HCT116 (cell line): ENCODE results near the gene MTSS2. TPM values are rescaled to one million over a fixed set of nuclear protein-coding genes. Genes with fewer than 3 reads are reported as not detected.

Experiments used
- ATAC-seq: fragments of 200-7000 bp; cut with Tn5 transposase; 2 replicates; pipeline ENCODE4 v1.9.1; 2020; ENCODE audit warnings: mild to moderate bottlenecking, moderate library complexity
- BruUV-seq: library from RNA; stranded (reverse); fragments of 400-500 nt; replicated peaks from 2 replicates; lab custom pipeline; 2021; lab: Mats Ljungman, UMichigan
- CTCF ChIA-PET: fragments of 300-600 bp; sonication (Branson Sonifier 250); formaldehyde crosslinking; loops from one replicate; lab custom pipeline; 2021; ENCODE audit warnings: antibody characterized with exemption; lab: Charles Lee
- POLR2A ChIA-PET: fragments of 300-600, 350-600 bp; sonication (Branson Sonifier 250); formaldehyde crosslinking; loops from one replicate; lab custom pipeline; 2021; ENCODE audit warnings: antibody characterized with exemption; lab: Charles Lee
- RAD21 ChIA-PET, 2 experiments: fragments of 300-600 bp; sonication (Branson Sonifier 250); formaldehyde crosslinking; loops; one replicate each; lab custom pipeline; 2023; ENCODE audit warnings: low total read pairs in 2 of 2; ENCODE audit not compliant: uncharacterized antibody in 2 of 2, unreplicated experiment in 2 of 2, low non-redundant PET in 1 of 2; lab: Charles Lee
- DNase-seq: peaks from one replicate; pipeline ENCODE4 v3.0.0-alpha.2; 2010; ENCODE audit warnings: low read depth, low spot score
- H2AFZ ChIP-seq: fragments of 200-600 bp; shearing (Covaris generic), sonication (generic); 2 replicates; pipeline ENCODE4 v1.6.1; 2017; ENCODE audit warnings: low read depth, mixed run types, mixed read lengths, antibody characterized with exemption, low read length; ENCODE audit not compliant: poor library complexity, severe bottlenecking
- H3K27ac ChIP-seq: 2 replicates; pipeline ENCODE4 v1.5.1; 2012; ENCODE audit warnings: low read depth, low read length
- H3K27me3 ChIP-seq: fragments of 200-600 bp; sonication (generic); 2 replicates; pipeline ENCODE4 v1.6.1; 2016; ENCODE audit warnings: mixed run types, low read length, mixed read lengths; ENCODE audit not compliant: insufficient read depth
- H3K36me3 ChIP-seq, 2 experiments: fragments of 200-500 bp in 1 of 2; fragments of 200-600 bp in 1 of 2; sonication (Bioruptor generic) in 1 of 2; sonication (generic) in 1 of 2; 2 replicates each; pipeline versions ENCODE4 v1.5.1 to v1.6.1; 2014 to 2016; ENCODE audit warnings: low read length in 2 of 2, inconsistent platforms in 1 of 2, mixed read lengths in 1 of 2, mixed run types in 1 of 2; ENCODE audit not compliant: insufficient read depth in 2 of 2, control insufficient read depth in 1 of 2
- H3K4me1 ChIP-seq, 2 experiments: fragments of 200-600 bp in 1 of 2; sonication (generic) in 1 of 2; 2 replicates each; pipeline versions ENCODE4 v1.5.1 to v1.6.1; 2012 to 2017; ENCODE audit warnings: low read length in 2 of 2, inconsistent platforms in 1 of 2, mild to moderate bottlenecking in 1 of 2, mixed read lengths in 1 of 2, mixed run types in 1 of 2, moderate library complexity in 1 of 2; ENCODE audit not compliant: insufficient read depth in 2 of 2, control insufficient read depth in 1 of 2
- H3K4me2 ChIP-seq: fragments of 200-600 bp; sonication (generic); 2 replicates; pipeline ENCODE4 v1.6.1; 2017; ENCODE audit warnings: mixed run types, low read length, mixed read lengths
- H3K4me3 ChIP-seq, 2 experiments: fragments of 200-600 bp in 1 of 2; sonication (generic) in 1 of 2; replicated peaks in 1 of 2; 2 replicates each; pipeline ENCODE4 v1.5.1; 2011 to 2016; ENCODE audit warnings: low read length in 2 of 2, control low read depth in 1 of 2, low read depth in 1 of 2, mild to moderate bottlenecking in 1 of 2, mixed read lengths in 1 of 2, mixed run types in 1 of 2
- H3K79me2 ChIP-seq: fragments of 200-600 bp; sonication (generic); 2 replicates; pipeline ENCODE4 v1.6.1; 2017; ENCODE audit warnings: mild to moderate bottlenecking, mixed run types, low read length, moderate library complexity, mixed read lengths; ENCODE audit not compliant: insufficient read depth
- H3K9ac ChIP-seq: fragments of 200-600 bp; sonication (generic); 2 replicates; pipeline ENCODE4 v1.6.1; 2016; ENCODE audit warnings: low read length, mixed read lengths
- H3K9me2 ChIP-seq: fragments of 200-600 bp; sonication (generic), shearing (Covaris generic); 2 replicates; pipeline ENCODE4 v1.6.1; 2017; ENCODE audit warnings: mixed run types, mild to moderate bottlenecking, moderate library complexity; ENCODE audit not compliant: insufficient read depth
- H3K9me3 ChIP-seq, 2 experiments: fragments of 200-500 bp in 1 of 2; fragments of 200-600 bp in 1 of 2; sonication (Bioruptor generic) in 1 of 2; sonication (generic) in 1 of 2; 2 replicates each; pipeline ENCODE4 v1.6.1; 2014 to 2017; ENCODE audit warnings: low read length in 2 of 2, mixed read lengths in 2 of 2, inconsistent platforms in 1 of 2, low read depth in 1 of 2, mild to moderate bottlenecking in 1 of 2, mixed run types in 1 of 2, moderate library complexity in 1 of 2; ENCODE audit not compliant: control insufficient read depth in 1 of 2, insufficient read depth in 1 of 2
- H4K20me1 ChIP-seq: fragments of 200-600 bp; sonication (generic), shearing (Covaris generic); 2 replicates; pipeline ENCODE4 v1.6.1; 2017; ENCODE audit warnings: mixed run types, mild to moderate bottlenecking, moderate library complexity; ENCODE audit not compliant: insufficient read depth
- CTCF ChIP-seq, 3 experiments: fragments of 200-600 bp in 1 of 3; sonication (generic) in 1 of 3; IDR thresholded peaks in 2 of 3; conservative IDR thresholded peaks in 1 of 3; 2 replicates each; pipeline ENCODE4 v1.5.1; 2012 to 2017; ENCODE audit warnings: low read depth in 2 of 3, low read length in 2 of 3, antibody characterized with exemption in 1 of 3, borderline replicate concordance in 1 of 3, control low read depth in 1 of 3, mild to moderate bottlenecking in 1 of 3, mixed read lengths in 1 of 3, mixed run types in 1 of 3, moderate library complexity in 1 of 3; ENCODE audit not compliant: insufficient read depth in 1 of 3
- EGR1 ChIP-seq: IDR thresholded peaks from 2 replicates; pipeline ENCODE4 v1.6.1; 2012; ENCODE audit warnings: low read depth
- EZH2phosphoT487 ChIP-seq: fragments of 200-600 bp; IDR thresholded peaks from 2 replicates; pipeline ENCODE4 v1.6.1; 2018; ENCODE audit warnings: antibody characterized with exemption, borderline replicate concordance
- JUND ChIP-seq: IDR thresholded peaks from 2 replicates; pipeline ENCODE4 v1.6.1; 2012
- POLR2A ChIP-seq: IDR thresholded peaks from 2 replicates; pipeline ENCODE4 v1.7.0; 2011; ENCODE audit warnings: borderline replicate concordance; ENCODE audit not compliant: insufficient read depth, insufficient read length; ENCODE audit errors: extremely low read depth
- POLR2AphosphoS5 ChIP-seq: IDR thresholded peaks from 2 replicates; pipeline ENCODE4 v1.6.1; 2011; ENCODE audit warnings: mild to moderate bottlenecking, low read depth, low read length, moderate library complexity
- RAD21 ChIP-seq: IDR thresholded peaks from 2 replicates; pipeline ENCODE4 v1.6.1; 2012; ENCODE audit warnings: low read depth, mild to moderate bottlenecking
- SP1 ChIP-seq: IDR thresholded peaks from 2 replicates; pipeline ENCODE4 v1.6.1; 2012; ENCODE audit warnings: low read depth
- TCF7L2 ChIP-seq: IDR thresholded peaks from 2 replicates; pipeline ENCODE4 v1.7.0; 2011; ENCODE audit warnings: borderline replicate concordance, inconsistent platforms; ENCODE audit not compliant: insufficient read depth, insufficient read length; ENCODE audit errors: extremely low read depth
- ZBTB33 ChIP-seq: IDR thresholded peaks from 2 replicates; pipeline ENCODE4 v1.6.1; 2011; ENCODE audit warnings: mild to moderate bottlenecking, low read length, moderate library complexity; ENCODE audit not compliant: insufficient replicate concordance; ENCODE audit errors: extremely low read depth
- ZFX ChIP-seq: fragments of 450-650 bp; IDR thresholded peaks from 2 replicates; pipeline ENCODE4 v1.6.1; 2017
- ZNF274 ChIP-seq: fragments of 200-500 bp; sonication (Bioruptor generic); IDR thresholded peaks from 2 replicates; pipeline ENCODE4 v1.6.1; 2014; ENCODE audit warnings: mild to moderate bottlenecking, low read depth, low read length, inconsistent platforms
- intact Hi-C: fragments of 100-400 bp; cut with micrococcal nuclease; formaldehyde crosslinking; loops from 2 replicates; pipeline ENCODE4 v1.10.0; 2022
- total RNA-seq: library from RNA; stranded (reverse); gene quantifications from one replicate; pipeline ENCODE4 v1.2.1, GENCODE V29; 2021; ENCODE audit not compliant: unreplicated experiment

Gene MTSS2
- total RNA-seq, 1 experiment from 2014 or later: 41.8 TPM

- H2AFZ ChIP-seq: no peak overlapping the region
- H3K4me2 ChIP-seq: no peak overlapping the region
- ATAC-seq (no peak), DNase-seq (no peak)
- no peaks in the 10 kb centered on the region for H3K9me3 ChIP-seq
- no peaks in the 10 kb centered on the region for H3K79me2 ChIP-seq
- H3K27me3 ChIP-seq: no peaks in the 10 kb centered on the region
- no peaks in the 10 kb centered on the region for H3K36me3 ChIP-seq
- TF ChIP-seq RAD21 (no peak), POLR2A (no peak), ZFX (no peak), EZH2phosphoT487 (no peak), ZBTB33 (no peak), SP1 (no peak), TCF7L2 (no peak), ZNF274 (no peak), EGR1 (no peak), CTCF (IDR thresholded peaks at IDR 0.05 in 2 of 3, conservative IDR thresholded peaks at IDR 0.05 in 1 of 3; ENCODE audit: borderline replicate concordance in 1 of 3, insufficient read depth in 1 of 3, low read depth in 2 of 3, low read length in 2 of 3) (no peak), JUND (no peak), POLR2AphosphoS5 (no peak)
- RAD21 ChIA-PET: no interaction called here
- H4K20me1 ChIP-seq: no peaks in the 10 kb centered on the region
- no peaks in the 10 kb centered on the region for H3K4me1 ChIP-seq
- CTCF ChIA-PET: no interaction called here
- no peak overlapping the region for H3K9ac ChIP-seq
- no peak overlapping the region for H3K4me3 ChIP-seq
- BruUV-seq: no TSS peak
- intact Hi-C loops: no loop called here
- no peaks in the 10 kb centered on the region for H3K9me2 ChIP-seq
- POLR2A ChIA-PET: no interaction called here
- no peak overlapping the region for H3K27ac ChIP-seq
Measured at GRCh38 chr16:70721202-70721963, 35.5 kb upstream of the MTSS2 start.
